H9 (cell line): Measurements from ENCODE around the gene RASSF5. TPM values are rescaled to one million over a fixed set of nuclear protein-coding genes. Genes with fewer than 3 reads are reported as not detected.

ENCODE experiments used
- DNase-seq: peaks from one replicate; pipeline ENCODE4 v3.0.0-alpha.2; 2017
- H2AFZ ChIP-seq: one replicate; pipeline ENCODE4 v1.6.1; 2013; ENCODE audit warnings: mild to moderate bottlenecking, low read length, control low read depth, moderate library complexity
- H2AK5ac ChIP-seq: 2 replicates; pipeline ENCODE4 v1.6.1; 2013; ENCODE audit warnings: low read length, control low read depth, mixed read lengths; ENCODE audit not compliant: insufficient read length
- H2BK120ac ChIP-seq: one replicate; pipeline ENCODE4 v1.6.1; 2013; ENCODE audit warnings: low read depth, mild to moderate bottlenecking, low read length, control low read depth, inconsistent platforms; ENCODE audit not compliant: poor library complexity, severe bottlenecking
- H2BK12ac ChIP-seq: 2 replicates; pipeline ENCODE4 v1.6.1; 2013; ENCODE audit warnings: low read length, control low read depth, mixed read lengths, low read depth; ENCODE audit not compliant: insufficient read length
- H2BK15ac ChIP-seq: 2 replicates; pipeline ENCODE4 v1.6.1; 2013; ENCODE audit warnings: low read depth, low read length, control low read depth
- H2BK20ac ChIP-seq: one replicate; pipeline ENCODE4 v1.6.1; 2013; ENCODE audit warnings: low read depth, mild to moderate bottlenecking, low read length, control low read depth, inconsistent platforms; ENCODE audit not compliant: poor library complexity, severe bottlenecking
- H2BK5ac ChIP-seq: 2 replicates; pipeline ENCODE4 v1.6.1; 2013; ENCODE audit warnings: low read length, control low read depth, mixed read lengths; ENCODE audit not compliant: insufficient read length
- H3K14ac ChIP-seq: 2 replicates; pipeline ENCODE4 v1.6.1; 2013; ENCODE audit warnings: low read length, control low read depth; ENCODE audit not compliant: insufficient read depth
- H3K18ac ChIP-seq: 2 replicates; pipeline ENCODE4 v1.6.1; 2013; ENCODE audit warnings: low read depth, mild to moderate bottlenecking, mixed read lengths, low read length, control low read depth; ENCODE audit not compliant: insufficient read length
- H3K23ac ChIP-seq: 2 replicates; pipeline ENCODE4 v1.6.1; 2013; ENCODE audit warnings: low read length, control low read depth, mixed read lengths, low read depth; ENCODE audit not compliant: insufficient read length
- H3K23me2 ChIP-seq: 2 replicates; pipeline ENCODE4 v1.6.1; 2013; ENCODE audit warnings: low read depth, mild to moderate bottlenecking, mixed read lengths, low read length, control low read depth; ENCODE audit not compliant: insufficient read length, poor library complexity, severe bottlenecking
- H3K27ac ChIP-seq: 2 replicates; pipeline ENCODE4 v1.5.1; 2013; ENCODE audit warnings: low read length, control low read depth, mixed read lengths, low read depth; ENCODE audit not compliant: insufficient read length
- H3K27me3 ChIP-seq: 2 replicates; pipeline ENCODE4 v1.6.1; 2013; ENCODE audit warnings: low read length, control low read depth, inconsistent platforms; ENCODE audit not compliant: insufficient read depth
- H3K4ac ChIP-seq: 2 replicates; pipeline ENCODE4 v1.6.1; 2013; ENCODE audit warnings: low read depth, mild to moderate bottlenecking, control low read depth, inconsistent platforms, low read length, moderate library complexity
- H3K4me1 ChIP-seq: 2 replicates; pipeline ENCODE4 v1.6.1; 2013; ENCODE audit warnings: low read length, control low read depth, inconsistent platforms; ENCODE audit not compliant: insufficient read depth
- H3K4me2 ChIP-seq: 2 replicates; pipeline ENCODE4 v1.6.1; 2013; ENCODE audit warnings: low read length, control low read depth, mixed read lengths; ENCODE audit not compliant: insufficient read length, insufficient read depth
- H3K56ac ChIP-seq: 2 replicates; pipeline ENCODE4 v1.6.1; 2013; ENCODE audit warnings: low read depth, mild to moderate bottlenecking, mixed read lengths, low read length, control low read depth; ENCODE audit not compliant: insufficient read length
- H3K79me1 ChIP-seq: 2 replicates; pipeline ENCODE4 v1.6.1; 2013; ENCODE audit warnings: low read depth, mild to moderate bottlenecking, moderate library complexity, low read length, control low read depth, inconsistent platforms; ENCODE audit not compliant: insufficient read depth, poor library complexity, severe bottlenecking
- H3K79me2 ChIP-seq: 2 replicates; pipeline ENCODE4 v1.6.1; 2013; ENCODE audit warnings: low read length, control low read depth, inconsistent platforms; ENCODE audit not compliant: insufficient read depth
- H3K9ac ChIP-seq: 2 replicates; pipeline ENCODE4 v1.6.1; 2013; ENCODE audit warnings: low read length, control low read depth, mixed read lengths; ENCODE audit not compliant: insufficient read length; ENCODE audit errors: extremely low read depth
- H3K9me3 ChIP-seq: one replicate; pipeline ENCODE4 v1.6.1; 2013; ENCODE audit warnings: low read depth, low read length, inconsistent platforms; ENCODE audit not compliant: control insufficient read depth
- H3T11ph ChIP-seq: one replicate; pipeline ENCODE4 v1.6.1; 2013; ENCODE audit warnings: mild to moderate bottlenecking, low read length, control low read depth, inconsistent platforms
- H4K20me1 ChIP-seq: one replicate; pipeline ENCODE4 v1.6.1; 2013; ENCODE audit not compliant: control insufficient read depth, insufficient read length, insufficient read depth
- H4K5ac ChIP-seq: 2 replicates; pipeline ENCODE4 v1.6.1; 2013; ENCODE audit warnings: low read depth, mild to moderate bottlenecking, mixed read lengths, low read length, control low read depth; ENCODE audit not compliant: insufficient read length
- H4K8ac ChIP-seq: replicated peaks from 2 replicates; pipeline ENCODE4 v1.6.1; 2013; ENCODE audit warnings: low read length, control low read depth, mixed read lengths, low read depth; ENCODE audit not compliant: insufficient read length
- H4K91ac ChIP-seq: 2 replicates; pipeline ENCODE4 v1.6.1; 2013; ENCODE audit warnings: low read depth, mild to moderate bottlenecking, moderate library complexity, mixed read lengths, low read length, control low read depth; ENCODE audit not compliant: insufficient read length
- H3K27ac Mint-ChIP-seq, 3 experiments: 2 replicates in 2 of 3; 3 replicates in 1 of 3; pipeline ENCODE4 v1.8.0; 2020 to 2021; ENCODE audit warnings: mixed read lengths in 3 of 3, mild to moderate bottlenecking in 1 of 3, moderate library complexity in 1 of 3
- H3K27me3 Mint-ChIP-seq: 2 replicates; pipeline ENCODE4 v1.8.0; 2021; ENCODE audit warnings: low read depth, mild to moderate bottlenecking, moderate library complexity, mixed read lengths
- H3K36me3 Mint-ChIP-seq, 3 experiments: 2 replicates in 2 of 3; 3 replicates in 1 of 3; pipeline ENCODE4 v1.8.0; 2020 to 2021; ENCODE audit warnings: low read depth in 3 of 3, mixed read lengths in 3 of 3; ENCODE audit not compliant: insufficient read depth in 1 of 3
- H3K4me1 Mint-ChIP-seq, 2 experiments: 2 replicates each; pipeline ENCODE4 v1.8.0; 2020; ENCODE audit warnings: mixed read lengths in 2 of 2
- H3K4me3 Mint-ChIP-seq, 2 experiments: 2 replicates in 1 of 2; 3 replicates in 1 of 2; pipeline ENCODE4 v1.8.0; 2020 to 2021; ENCODE audit warnings: mild to moderate bottlenecking in 2 of 2, mixed read lengths in 2 of 2, moderate library complexity in 1 of 2
- H3K9me3 Mint-ChIP-seq, 2 experiments: 2 replicates in 1 of 2; 3 replicates in 1 of 2; pipeline ENCODE4 v1.8.0; 2020; ENCODE audit warnings: mild to moderate bottlenecking in 2 of 2, mixed read lengths in 2 of 2, moderate library complexity in 1 of 2
- WGBS: extraction: QIAGEN DNeasy Blood & Tissue Kit; methylation state at CpG from one replicate; pipeline ENCODE4 v1.1.7; 2013; ENCODE audit warnings: missing lambda C conversion rate, low lambda C conversion rate, mixed read lengths; ENCODE audit not compliant: insufficient read length; ENCODE audit errors: extremely low coverage; 5-methylcytosine and 5-hydroxymethylcytosine counted together
- total RNA-seq: library from RNA; stranded (reverse); gene quantifications from 2 replicates; pipeline ENCODE4 v1.2.1, GENCODE V29; 2021
- TF ChIP-seq, protein P1 (sequence below): fragments of 200-600 bp; sonication (generic); conservative IDR thresholded peaks from 3 replicates; pipeline ENCODE4 v1.8.0; 2021; ENCODE audit warnings: antibody characterized with exemption, mild to moderate bottlenecking

RASSF5 gene
- total RNA-seq, 1 experiment from 2014 or later = 0.50 TPM

- H3K23me2 ChIP-seq = no peaks in the 10 kb centered on the region
- TF ChIP-seq, protein P1, sequence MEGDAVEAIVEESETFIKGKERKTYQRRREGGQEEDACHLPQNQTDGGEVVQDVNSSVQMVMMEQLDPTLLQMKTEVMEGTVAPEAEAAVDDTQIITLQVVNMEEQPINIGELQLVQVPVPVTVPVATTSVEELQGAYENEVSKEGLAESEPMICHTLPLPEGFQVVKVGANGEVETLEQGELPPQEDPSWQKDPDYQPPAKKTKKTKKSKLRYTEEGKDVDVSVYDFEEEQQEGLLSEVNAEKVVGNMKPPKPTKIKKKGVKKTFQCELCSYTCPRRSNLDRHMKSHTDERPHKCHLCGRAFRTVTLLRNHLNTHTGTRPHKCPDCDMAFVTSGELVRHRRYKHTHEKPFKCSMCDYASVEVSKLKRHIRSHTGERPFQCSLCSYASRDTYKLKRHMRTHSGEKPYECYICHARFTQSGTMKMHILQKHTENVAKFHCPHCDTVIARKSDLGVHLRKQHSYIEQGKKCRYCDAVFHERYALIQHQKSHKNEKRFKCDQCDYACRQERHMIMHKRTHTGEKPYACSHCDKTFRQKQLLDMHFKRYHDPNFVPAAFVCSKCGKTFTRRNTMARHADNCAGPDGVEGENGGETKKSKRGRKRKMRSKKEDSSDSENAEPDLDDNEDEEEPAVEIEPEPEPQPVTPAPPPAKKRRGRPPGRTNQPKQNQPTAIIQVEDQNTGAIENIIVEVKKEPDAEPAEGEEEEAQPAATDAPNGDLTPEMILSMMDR = no peak
Measured at GRCh38 chr1:206493279-206493678, 14.1 kb upstream of the RASSF5 start.

More at GRCh38 chr1:206493279-206493678, 14.1 kb upstream of the RASSF5 start:
- no peak overlapping the region for H2BK5ac ChIP-seq
- no peak for DNase-seq
- H3K18ac ChIP-seq = no peak overlapping the region
- no peak overlapping the region for H3K9ac ChIP-seq
- H3K14ac ChIP-seq = no peak overlapping the region
- H2BK15ac ChIP-seq = no peak overlapping the region
- Mint-ChIP-seq H3K36me3 (peaks cover 0 to 2% (median 0%) of the 10 kb centered on the region in 3 experiments; a peak in 2 of 7 replicates), H3K4me1 (peaks cover 0 to 4% of the 10 kb centered on the region in 2 experiments; a peak in 2 of 4 replicates), H3K27me3 (no peaks in the 10 kb centered on the region), H3K9me3 (no peaks in the 10 kb centered on the region), H3K4me3 (no peak overlapping the region), H3K27ac (no peak overlapping the region)
- H2AFZ ChIP-seq = no peak overlapping the region
- no peak overlapping the region for H2AK5ac ChIP-seq
- no peak overlapping the region for H3K4ac ChIP-seq
- H3T11ph ChIP-seq = no peak overlapping the region
- no peak overlapping the region for H3K56ac ChIP-seq
- no peak overlapping the region for H2BK120ac ChIP-seq
- H3K4me2 ChIP-seq = no peak overlapping the region
- H3K23ac ChIP-seq = no peak overlapping the region
- no CpG with 5 or more reads among the region's 9 CpGs for WGBS
- no peaks in the 10 kb centered on the region for H3K27me3 ChIP-seq
- H2BK12ac ChIP-seq = no peak overlapping the region
- no peak overlapping the region for H4K5ac ChIP-seq
- H3K9me3 ChIP-seq = no peaks in the 10 kb centered on the region
- no peak overlapping the region for H4K91ac ChIP-seq
- H3K27ac ChIP-seq = no peak overlapping the region
- no peak overlapping the region for H2BK20ac ChIP-seq
- no peaks in the 10 kb centered on the region for H3K79me2 ChIP-seq
- H4K20me1 ChIP-seq = no peaks in the 10 kb centered on the region
- no peaks in the 10 kb centered on the region for H3K4me1 ChIP-seq
- no peak overlapping the region for H4K8ac ChIP-seq
- no peaks in the 10 kb centered on the region for H3K79me1 ChIP-seq
